Calu3 (cell line): ENCODE data around the gene COL4A5. TPM values are rescaled to one million over a fixed set of nuclear protein-coding genes. Genes with fewer than 3 reads are reported as not detected.

ENCODE experiments used
- BruUV-seq: library from RNA; stranded (reverse); fragments of 400-500 nt; replicated peaks from 2 replicates; lab custom pipeline; 2021; lab: Mats Ljungman, UMichigan
- CTCF ChIA-PET: fragments of 300-600 bp; sonication (Branson Sonifier 250); formaldehyde crosslinking; loops from one replicate; lab custom pipeline; 2022; ENCODE audit warnings: antibody characterized with exemption; lab: Charles Lee
- DNase-seq: peaks from one replicate; pipeline ENCODE4 v3.0.0; 2022
- H3K27ac Mint-ChIP-seq: one replicate; pipeline ENCODE4 v1.8.0; 2022; ENCODE audit warnings: mixed read lengths; ENCODE audit not compliant: unreplicated experiment
- H3K27me3 Mint-ChIP-seq: one replicate; pipeline ENCODE4 v1.8.0; 2022; ENCODE audit warnings: mixed read lengths; ENCODE audit not compliant: unreplicated experiment
- H3K36me3 Mint-ChIP-seq: one replicate; pipeline ENCODE4 v1.8.0; 2022; ENCODE audit warnings: mild to moderate bottlenecking, moderate library complexity, mixed read lengths; ENCODE audit not compliant: insufficient read depth, unreplicated experiment
- H3K4me1 Mint-ChIP-seq: one replicate; pipeline ENCODE4 v1.8.0; 2022; ENCODE audit warnings: mild to moderate bottlenecking, low read depth, mixed read lengths; ENCODE audit not compliant: unreplicated experiment
- H3K4me3 Mint-ChIP-seq: one replicate; pipeline ENCODE4 v1.8.0; 2022; ENCODE audit warnings: mild to moderate bottlenecking, low read depth, moderate library complexity, mixed read lengths; ENCODE audit not compliant: unreplicated experiment
- H3K9me3 Mint-ChIP-seq: one replicate; pipeline ENCODE4 v1.8.0; 2022; ENCODE audit warnings: low read depth, mixed read lengths; ENCODE audit not compliant: unreplicated experiment
- intact Hi-C: fragments of 100-400 bp; cut with micrococcal nuclease; formaldehyde crosslinking; loops from one replicate; pipeline ENCODE4 v1.10.0; 2022; ENCODE audit not compliant: unreplicated experiment
- total RNA-seq: library from RNA; stranded (reverse); gene quantifications from 2 replicates; pipeline ENCODE4 v1.2.3, GENCODE V29; 2022
- TF ChIP-seq, protein P1 (sequence below): fragments of 200-600 bp; IDR thresholded peaks from one replicate; pipeline ENCODE4 v1.8.0; 2022; ENCODE audit warnings: antibody characterized with exemption; ENCODE audit not compliant: unreplicated experiment

Gene COL4A5
- total RNA-seq, 1 experiment from 2014 or later = 19.8 TPM

DNA sequence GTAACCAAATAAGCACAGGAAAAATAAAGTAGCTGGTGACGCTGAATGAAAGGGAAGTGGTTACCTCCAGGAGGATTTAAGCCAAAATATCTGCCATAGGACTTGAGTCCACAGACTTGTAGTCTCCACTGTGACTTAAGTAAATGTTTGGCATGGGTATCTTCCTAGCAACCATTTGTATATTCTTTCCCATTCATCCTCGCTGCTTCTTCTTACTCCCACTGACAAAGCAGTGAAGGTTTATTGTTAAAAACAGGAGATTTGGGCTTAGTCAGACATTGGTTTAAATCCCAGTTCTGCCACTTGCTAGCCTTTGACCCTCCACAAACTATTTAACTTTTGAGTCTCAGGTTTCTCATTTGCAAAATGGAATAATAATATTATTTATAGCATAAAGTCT, 23.7 kb upstream of the COL4A5 start:
- Mint-ChIP-seq H3K27me3 (no peaks in the 10 kb centered on the region), H3K36me3 (no peaks in the 10 kb centered on the region), H3K4me3 (no peak overlapping the region), H3K9me3 (no peaks in the 10 kb centered on the region), H3K27ac (no peak overlapping the region), H3K4me1 (no peaks in the 10 kb centered on the region)
- CTCF ChIA-PET = no interaction called here
- no peak for DNase-seq
- TF ChIP-seq, protein P1, sequence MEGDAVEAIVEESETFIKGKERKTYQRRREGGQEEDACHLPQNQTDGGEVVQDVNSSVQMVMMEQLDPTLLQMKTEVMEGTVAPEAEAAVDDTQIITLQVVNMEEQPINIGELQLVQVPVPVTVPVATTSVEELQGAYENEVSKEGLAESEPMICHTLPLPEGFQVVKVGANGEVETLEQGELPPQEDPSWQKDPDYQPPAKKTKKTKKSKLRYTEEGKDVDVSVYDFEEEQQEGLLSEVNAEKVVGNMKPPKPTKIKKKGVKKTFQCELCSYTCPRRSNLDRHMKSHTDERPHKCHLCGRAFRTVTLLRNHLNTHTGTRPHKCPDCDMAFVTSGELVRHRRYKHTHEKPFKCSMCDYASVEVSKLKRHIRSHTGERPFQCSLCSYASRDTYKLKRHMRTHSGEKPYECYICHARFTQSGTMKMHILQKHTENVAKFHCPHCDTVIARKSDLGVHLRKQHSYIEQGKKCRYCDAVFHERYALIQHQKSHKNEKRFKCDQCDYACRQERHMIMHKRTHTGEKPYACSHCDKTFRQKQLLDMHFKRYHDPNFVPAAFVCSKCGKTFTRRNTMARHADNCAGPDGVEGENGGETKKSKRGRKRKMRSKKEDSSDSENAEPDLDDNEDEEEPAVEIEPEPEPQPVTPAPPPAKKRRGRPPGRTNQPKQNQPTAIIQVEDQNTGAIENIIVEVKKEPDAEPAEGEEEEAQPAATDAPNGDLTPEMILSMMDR = no peak
- intact Hi-C loops = no loop called here
- BruUV-seq = no TSS peak

DNA sequence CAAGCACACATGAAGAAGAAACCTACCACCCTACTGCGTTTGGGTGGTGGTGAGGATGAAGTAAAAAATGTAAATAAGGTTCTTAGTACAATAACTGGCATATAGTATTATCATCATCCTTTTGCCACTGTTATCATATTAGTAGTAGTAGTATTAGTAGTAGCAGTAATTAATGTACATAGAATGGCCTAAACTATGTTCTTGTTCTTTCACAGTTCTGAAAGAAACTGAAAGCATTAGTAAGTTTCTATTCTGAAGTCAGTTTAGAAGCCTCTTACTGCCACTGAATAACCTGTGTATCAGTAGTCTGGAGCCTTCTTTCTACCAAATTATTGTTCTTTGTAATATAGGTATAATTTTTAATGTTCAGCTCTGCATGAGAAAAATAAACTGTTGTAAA, 22.4 kb upstream of the COL4A5 start:
- no peak overlapping the region for H3K27ac Mint-ChIP-seq

DNA sequence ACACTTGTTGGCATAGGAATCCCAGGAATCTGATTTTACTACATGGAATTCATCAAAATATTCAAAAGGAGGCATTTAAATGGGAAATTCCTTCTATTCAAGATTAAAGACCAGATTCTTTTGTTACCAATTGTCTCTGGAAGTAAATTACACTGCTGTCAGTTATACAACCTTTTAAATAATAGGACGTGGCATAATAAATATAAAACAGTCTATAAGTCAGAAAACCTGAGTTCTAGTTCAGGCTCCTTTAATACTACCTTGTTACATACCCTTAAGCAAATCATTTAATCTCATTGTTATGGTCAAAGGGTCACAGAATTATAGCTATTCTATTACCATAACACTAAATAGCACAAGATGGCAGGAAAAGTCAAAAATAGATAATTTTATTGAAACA, 20.2 kb upstream of the COL4A5 start:
- no peaks in the 10 kb centered on the region for H3K4me1 Mint-ChIP-seq
- no peak for DNase-seq

More for the DNA sequence above, 22.4 kb upstream of the COL4A5 start:
- Mint-ChIP-seq H3K4me1 (no peaks in the 10 kb centered on the region), H3K4me3 (no peak overlapping the region), H3K9me3 (no peaks in the 10 kb centered on the region), H3K36me3 (no peaks in the 10 kb centered on the region), H3K27me3 (no peaks in the 10 kb centered on the region)
- intact Hi-C loops = no loop called here
- CTCF ChIA-PET = no interaction called here
- DNase-seq = no peak
- TF ChIP-seq, protein P1 = no peak
- no TSS peak for BruUV-seq

DNA sequence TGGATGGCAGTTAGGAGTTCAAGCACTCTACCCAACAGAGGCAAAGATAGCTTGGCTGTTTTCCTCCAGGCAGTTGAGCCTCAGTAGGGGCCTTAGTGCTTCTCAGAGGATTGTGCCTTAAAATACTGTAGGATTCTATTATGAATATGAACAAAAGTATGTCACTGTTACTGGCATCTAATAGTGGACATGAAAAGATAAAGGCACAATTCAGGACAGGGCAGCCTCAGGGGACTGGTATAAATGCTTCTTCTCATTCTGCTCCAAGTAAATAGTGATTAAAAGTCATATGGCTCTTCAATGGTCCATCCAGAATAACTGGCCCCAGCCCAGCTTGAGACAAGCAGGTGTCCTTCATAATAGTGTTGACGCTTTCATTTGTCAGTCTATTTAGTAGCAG, 19.2 kb upstream of the COL4A5 start:
- Mint-ChIP-seq H3K9me3 (no peaks in the 10 kb centered on the region), H3K4me1 (no peaks in the 10 kb centered on the region), H3K36me3 (no peaks in the 10 kb centered on the region), H3K27ac (no peak overlapping the region), H3K4me3 (no peak overlapping the region), H3K27me3 (no peaks in the 10 kb centered on the region)
- DNase-seq = no peak
- CTCF ChIA-PET = no interaction called here
- no TSS peak for BruUV-seq
- TF ChIP-seq, protein P1 = no peak
- intact Hi-C loops = no loop called here

More for the DNA sequence above, 20.2 kb upstream of the COL4A5 start:
- BruUV-seq = no TSS peak
- TF ChIP-seq, protein P1 = no peak
- intact Hi-C loops = no loop called here
- CTCF ChIA-PET = no interaction called here
- Mint-ChIP-seq H3K36me3 (no peaks in the 10 kb centered on the region), H3K4me3 (no peak overlapping the region), H3K27ac (no peak overlapping the region), H3K9me3 (no peaks in the 10 kb centered on the region), H3K27me3 (no peaks in the 10 kb centered on the region)
